MCF 10A (cell line): Measurements from ENCODE around the gene RARS1. TPM values are rescaled to one million over a fixed set of nuclear protein-coding genes. Genes with fewer than 3 reads are reported as not detected.

ENCODE experiments used
- BruUV-seq: library from RNA; stranded (reverse); fragments of 400-500 nt; replicated peaks from 2 replicates; lab custom pipeline; 2021; lab: Mats Ljungman, UMichigan
- CTCF ChIA-PET: fragments of 300-600 bp; sonication (Branson Sonifier 250); formaldehyde crosslinking; extraction: SDS; loops from one replicate; lab custom pipeline; 2021; ENCODE audit warnings: antibody characterized with exemption, inconsistent platforms; lab: Yijun Ruan, JAX
- POLR2A ChIA-PET: fragments of 300-600, 350-650 bp; sonication (Branson Sonifier 250); formaldehyde crosslinking; extraction: SDS; loops from one replicate; lab custom pipeline; 2020; ENCODE audit warnings: antibody characterized with exemption, inconsistent platforms; lab: Yijun Ruan, JAX
- DNase-seq: peaks from one replicate; pipeline ENCODE4 v3.0.0-alpha.2; 2018; ENCODE audit not compliant: unreplicated experiment
- H3K27ac Mint-ChIP-seq: one replicate; pipeline ENCODE4 v1.8.0; 2022; ENCODE audit warnings: mild to moderate bottlenecking, low read depth, mixed read lengths; ENCODE audit not compliant: unreplicated experiment
- H3K27me3 Mint-ChIP-seq: one replicate; pipeline ENCODE4 v1.8.0; 2022; ENCODE audit warnings: mixed read lengths; ENCODE audit not compliant: insufficient read depth, unreplicated experiment
- H3K36me3 Mint-ChIP-seq: one replicate; pipeline ENCODE4 v1.8.0; 2022; ENCODE audit warnings: mild to moderate bottlenecking, moderate library complexity, mixed read lengths; ENCODE audit not compliant: insufficient read depth, unreplicated experiment
- H3K4me1 Mint-ChIP-seq: one replicate; pipeline ENCODE4 v1.8.0; 2022; ENCODE audit warnings: mixed read lengths; ENCODE audit not compliant: insufficient read depth, unreplicated experiment
- H3K4me3 Mint-ChIP-seq: one replicate; pipeline ENCODE4 v1.8.0; 2022; ENCODE audit warnings: mild to moderate bottlenecking, moderate library complexity, mixed read lengths; ENCODE audit not compliant: unreplicated experiment
- H3K9me3 Mint-ChIP-seq: one replicate; pipeline ENCODE4 v1.8.0; 2022; ENCODE audit warnings: mixed read lengths; ENCODE audit not compliant: unreplicated experiment
- intact Hi-C: fragments of 100-400 bp; cut with micrococcal nuclease; formaldehyde crosslinking; loops from 2 replicates; pipeline ENCODE4 v1.14.1; 2022
- microRNA-seq: library from miRNA; unstranded; fragments of <30 nt; microRNA quantifications from one replicate; pipeline ENCODE4 v1.2.0, GENCODE V29; 2022
- total RNA-seq: library from RNA; stranded (reverse); gene quantifications from 2 replicates; pipeline ENCODE4 v1.2.3, GENCODE V29; 2022
- TF ChIP-seq, protein P1 (sequence below): fragments of 200-600 bp; IDR thresholded peaks from one replicate; pipeline ENCODE4 v1.8.0; 2022; ENCODE audit warnings: antibody characterized with exemption, mild to moderate bottlenecking; ENCODE audit not compliant: unreplicated experiment

Gene RARS1
- total RNA-seq, 1 experiment from 2014 or later = 127 TPM

DNA sequence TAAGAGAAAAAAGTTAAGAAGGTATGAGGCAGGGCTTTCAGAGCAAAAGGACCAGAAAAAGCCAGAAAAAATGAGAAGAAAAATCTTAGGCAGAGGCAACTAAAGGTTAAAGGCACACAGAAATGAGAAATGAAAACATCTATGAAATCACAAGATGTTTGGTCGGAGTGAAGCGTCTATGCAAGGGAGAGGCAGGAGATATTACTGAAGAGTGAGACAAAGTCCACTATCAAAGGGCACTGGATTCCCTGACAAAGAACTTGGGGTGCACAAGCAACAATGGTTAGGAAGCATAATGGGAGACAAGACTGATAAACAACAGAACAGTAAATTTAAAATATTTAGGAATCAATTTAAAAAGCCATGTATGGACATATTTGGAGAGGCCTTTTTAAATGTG lies 76.0 kb downstream of the RARS1 start:
- Mint-ChIP-seq H3K4me3 (no peak overlapping the region), H3K36me3 (peaks cover 96% of the 10 kb centered on the region), H3K27ac (no peak overlapping the region), H3K4me1 (peaks cover 6% of the 10 kb centered on the region), H3K9me3 (no peaks in the 10 kb centered on the region), H3K27me3 (no peaks in the 10 kb centered on the region)
- no TSS peak for BruUV-seq
- TF ChIP-seq, protein P1, sequence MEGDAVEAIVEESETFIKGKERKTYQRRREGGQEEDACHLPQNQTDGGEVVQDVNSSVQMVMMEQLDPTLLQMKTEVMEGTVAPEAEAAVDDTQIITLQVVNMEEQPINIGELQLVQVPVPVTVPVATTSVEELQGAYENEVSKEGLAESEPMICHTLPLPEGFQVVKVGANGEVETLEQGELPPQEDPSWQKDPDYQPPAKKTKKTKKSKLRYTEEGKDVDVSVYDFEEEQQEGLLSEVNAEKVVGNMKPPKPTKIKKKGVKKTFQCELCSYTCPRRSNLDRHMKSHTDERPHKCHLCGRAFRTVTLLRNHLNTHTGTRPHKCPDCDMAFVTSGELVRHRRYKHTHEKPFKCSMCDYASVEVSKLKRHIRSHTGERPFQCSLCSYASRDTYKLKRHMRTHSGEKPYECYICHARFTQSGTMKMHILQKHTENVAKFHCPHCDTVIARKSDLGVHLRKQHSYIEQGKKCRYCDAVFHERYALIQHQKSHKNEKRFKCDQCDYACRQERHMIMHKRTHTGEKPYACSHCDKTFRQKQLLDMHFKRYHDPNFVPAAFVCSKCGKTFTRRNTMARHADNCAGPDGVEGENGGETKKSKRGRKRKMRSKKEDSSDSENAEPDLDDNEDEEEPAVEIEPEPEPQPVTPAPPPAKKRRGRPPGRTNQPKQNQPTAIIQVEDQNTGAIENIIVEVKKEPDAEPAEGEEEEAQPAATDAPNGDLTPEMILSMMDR = no peak
- intact Hi-C loops = no loop called here
- ChIA-PET CTCF (no interaction called here), POLR2A (interaction anchor here (1.3 kb wide), 1 partner anchor 9 kb away, joined by 4 read pairs; no protein-coding TSS in a partner anchor)
- no peak for DNase-seq

DNA sequence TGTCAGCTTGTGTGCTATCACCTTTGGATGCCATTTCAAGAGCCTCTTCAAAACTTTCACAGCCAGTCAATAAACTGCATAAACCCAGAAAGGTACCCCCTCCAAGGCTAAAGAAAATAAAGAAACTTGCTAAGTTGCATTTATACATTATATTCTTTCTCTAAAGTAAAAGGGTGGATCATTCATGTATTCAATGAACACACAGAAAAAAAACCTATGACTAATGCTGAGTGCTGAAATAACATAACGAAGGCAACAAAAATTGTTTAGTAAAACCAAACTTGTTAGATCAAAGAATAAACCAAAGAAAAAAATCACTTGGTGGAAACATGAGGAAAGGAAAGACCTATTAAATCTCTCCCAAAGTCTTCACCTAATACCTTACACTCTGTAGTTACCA lies 77.7 kb downstream of the RARS1 start:
- Mint-ChIP-seq H3K4me3 (no peak overlapping the region), H3K4me1 (peaks cover 13% of the 10 kb centered on the region), H3K27ac (no peak overlapping the region), H3K27me3 (no peaks in the 10 kb centered on the region), H3K36me3 (peaks cover 96% of the 10 kb centered on the region), H3K9me3 (no peaks in the 10 kb centered on the region)
- intact Hi-C loops = no loop called here
- CTCF ChIA-PET = no interaction called here
- POLR2A ChIA-PET = no interaction called here
- TF ChIP-seq, protein P1 = no peak
- DNase-seq = no peak
- BruUV-seq = no TSS peak

DNA sequence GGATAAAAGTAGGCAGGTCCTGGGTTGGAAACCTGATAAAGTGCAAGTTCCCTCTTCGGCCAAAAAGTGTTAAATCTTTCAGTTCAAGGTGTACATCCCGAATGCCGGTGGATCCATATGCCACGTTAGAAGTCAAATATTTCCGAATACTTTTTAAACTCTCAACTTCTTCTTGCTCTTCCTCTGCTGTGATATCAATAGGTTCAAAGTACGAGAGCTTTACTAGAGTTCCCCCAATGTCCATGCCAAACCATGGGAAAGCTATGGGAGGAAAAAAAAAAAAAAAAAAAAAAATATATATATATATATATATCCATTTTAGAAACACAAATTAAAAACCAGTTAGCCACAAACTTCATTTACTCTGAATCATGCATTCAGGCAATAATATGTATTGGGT lies 82.5 kb downstream of the RARS1 start:
- H3K27me3 Mint-ChIP-seq = no peaks in the 10 kb centered on the region
- no peaks in the 10 kb centered on the region for H3K9me3 Mint-ChIP-seq
- H3K27ac Mint-ChIP-seq = no peak overlapping the region
- BruUV-seq = no TSS peak
- TF ChIP-seq, protein P1 = no peak
- no peak for DNase-seq
- ChIA-PET POLR2A (interaction anchor here (2.5 kb wide), 1 partner anchor 11 kb away, joined by 18 read pairs; the partner anchor contains the start of gene PANK3), CTCF (no interaction called here)
- intact Hi-C loops = no loop called here
- no peak overlapping the region for H3K4me3 Mint-ChIP-seq
- peaks cover 29% of the 10 kb centered on the region for H3K4me1 Mint-ChIP-seq
- peaks cover 60% of the 10 kb centered on the region for H3K36me3 Mint-ChIP-seq

Small RNA genes lying within 50 kb of the gene (microRNA-seq; reads per million reads assigned to microRNA genes)
- gene MIR103A1 (not detected), gene MIR103B1 (not detected)

Other genes with a start within 250 kb of the RARS1 start
- gene WWC1, start 194.8 kb upstream of the RARS1 start, total RNA-seq = 27.8 and 47.0 TPM in 2 replicates
- 0.42 TPM in 1 of 2 replicates, not detected in the other for gene FBLL1, start 42.8 kb downstream of the RARS1 start, total RNA-seq
- gene PANK3, start 92.9 kb downstream of the RARS1 start, total RNA-seq = 96.2 and 117 TPM in 2 replicates